ENCODE data around the gene FUNDC2.

DNA sequence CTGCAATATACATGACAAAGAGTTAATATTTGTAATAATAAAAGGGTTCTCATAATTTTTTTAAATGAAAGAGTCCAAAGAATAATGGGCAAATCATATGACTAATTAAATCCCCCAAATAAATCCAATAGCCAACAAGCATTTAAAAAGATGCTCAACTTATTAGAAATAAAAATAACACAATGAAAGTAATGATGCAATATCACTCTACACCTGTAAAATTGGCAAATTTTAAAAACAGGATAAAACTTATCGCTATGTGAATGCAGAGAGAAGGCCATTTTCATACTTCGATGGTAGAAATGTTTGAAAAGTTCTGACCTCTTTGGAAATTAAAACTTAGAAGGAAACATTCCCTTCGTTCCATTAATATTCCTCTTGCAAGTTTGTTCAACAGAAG, 6.1 kb upstream of the FUNDC2 start:
- TF ChIP-seq ZNF292 (tag by site-specific recombination; IDR thresholded peaks at IDR 0.05; ENCODE audit: borderline replicate concordance, low read depth) (no peak), ZNF274 (IDR thresholded peaks at IDR 0.05; ENCODE audit: low read length) (no peak), ZNF274 (tag by site-specific recombination; IDR thresholded peaks at IDR 0.05; ENCODE audit: borderline replicate concordance) (no peak), ZNF792 (tag by site-specific recombination; IDR thresholded peaks at IDR 0.05) (no peak), ZNF133 (tag by site-specific recombination; IDR thresholded peaks at IDR 0.05) (no peak)
- TF ChIP-seq, protein P1, sequence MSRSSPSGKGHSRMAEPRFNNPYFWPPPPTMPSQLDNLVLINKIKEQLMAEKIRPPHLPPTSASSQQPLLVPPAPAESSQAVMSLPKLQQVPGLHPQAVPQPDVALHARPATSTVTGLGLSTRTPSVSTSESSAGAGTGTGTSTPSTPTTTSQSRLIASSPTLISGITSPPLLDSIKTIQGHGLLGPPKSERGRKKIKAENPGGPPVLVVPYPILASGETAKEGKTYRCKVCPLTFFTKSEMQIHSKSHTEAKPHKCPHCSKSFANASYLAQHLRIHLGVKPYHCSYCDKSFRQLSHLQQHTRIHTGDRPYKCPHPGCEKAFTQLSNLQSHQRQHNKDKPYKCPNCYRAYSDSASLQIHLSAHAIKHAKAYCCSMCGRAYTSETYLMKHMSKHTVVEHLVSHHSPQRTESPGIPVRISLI (tag by site-specific recombination; IDR thresholded peaks at IDR 0.05), result no peak
- TF ChIP-seq, protein P2, sequence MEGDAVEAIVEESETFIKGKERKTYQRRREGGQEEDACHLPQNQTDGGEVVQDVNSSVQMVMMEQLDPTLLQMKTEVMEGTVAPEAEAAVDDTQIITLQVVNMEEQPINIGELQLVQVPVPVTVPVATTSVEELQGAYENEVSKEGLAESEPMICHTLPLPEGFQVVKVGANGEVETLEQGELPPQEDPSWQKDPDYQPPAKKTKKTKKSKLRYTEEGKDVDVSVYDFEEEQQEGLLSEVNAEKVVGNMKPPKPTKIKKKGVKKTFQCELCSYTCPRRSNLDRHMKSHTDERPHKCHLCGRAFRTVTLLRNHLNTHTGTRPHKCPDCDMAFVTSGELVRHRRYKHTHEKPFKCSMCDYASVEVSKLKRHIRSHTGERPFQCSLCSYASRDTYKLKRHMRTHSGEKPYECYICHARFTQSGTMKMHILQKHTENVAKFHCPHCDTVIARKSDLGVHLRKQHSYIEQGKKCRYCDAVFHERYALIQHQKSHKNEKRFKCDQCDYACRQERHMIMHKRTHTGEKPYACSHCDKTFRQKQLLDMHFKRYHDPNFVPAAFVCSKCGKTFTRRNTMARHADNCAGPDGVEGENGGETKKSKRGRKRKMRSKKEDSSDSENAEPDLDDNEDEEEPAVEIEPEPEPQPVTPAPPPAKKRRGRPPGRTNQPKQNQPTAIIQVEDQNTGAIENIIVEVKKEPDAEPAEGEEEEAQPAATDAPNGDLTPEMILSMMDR (tag by site-specific recombination; IDR thresholded peaks at IDR 0.05), result no peak
